Measurements from ENCODE around the gene WRAP73. TPM values are rescaled to one million over a fixed set of nuclear protein-coding genes. Genes with fewer than 3 reads are reported as not detected.
A peak's percentile ranks its signal among the peaks of the same experiment; 100 is the strongest.

Gene WRAP73
- total and polyA plus RNA-seq, 9 of the 15 experiments (the other 6 are each of a cell fraction or from before 2014, with no cell fraction given), result 4.3 to 51.8 (median 30.1) TPM

DNA sequence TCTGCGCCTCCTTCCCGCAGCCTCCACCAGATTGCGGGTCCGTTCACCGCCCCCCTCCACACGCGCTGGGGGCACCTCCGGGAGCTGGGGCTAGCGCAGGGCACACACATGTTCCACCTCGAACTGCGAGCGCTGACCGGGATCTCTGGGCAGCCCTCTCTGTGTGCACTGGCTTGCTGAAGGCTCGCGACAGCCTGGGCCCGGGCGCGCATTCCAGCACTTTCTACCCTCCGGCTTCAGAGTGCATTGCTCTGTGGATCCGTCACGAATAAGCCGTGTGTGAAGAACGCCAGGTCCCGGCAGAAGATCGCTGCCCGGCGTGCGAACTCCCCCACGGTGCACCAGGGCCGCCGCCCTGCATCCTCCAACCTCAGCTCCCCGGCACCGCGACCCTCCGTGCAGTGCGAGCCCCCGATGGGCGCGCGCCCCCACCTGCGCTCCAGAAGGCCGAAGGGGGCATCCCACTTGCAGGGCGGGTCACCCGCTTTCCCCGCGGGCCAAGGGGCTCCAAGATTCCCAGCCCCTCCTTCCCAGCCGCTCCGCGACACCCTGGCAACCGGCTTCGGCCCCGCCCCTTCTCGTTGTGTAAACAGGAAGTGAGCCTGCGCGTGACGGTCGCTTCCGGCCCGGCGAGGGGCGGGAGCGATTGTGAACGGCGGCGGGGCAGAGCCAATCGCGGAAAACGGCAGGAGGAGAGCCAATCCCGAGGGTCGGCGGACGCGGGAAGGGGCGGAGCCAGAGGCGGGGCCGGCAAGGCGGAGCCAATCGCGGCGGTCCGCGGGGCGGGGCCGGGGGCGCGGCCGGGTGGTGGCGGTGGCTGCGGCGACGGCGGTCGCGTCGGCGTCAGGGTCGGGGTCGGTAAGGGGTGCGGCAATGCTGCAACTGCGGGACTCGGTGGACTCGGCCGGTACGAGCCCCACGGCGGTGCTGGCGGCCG, 25.4 kb downstream of the WRAP73 start, which contains the start of gene TPRG1L (continued):
- TF ChIP-seq, protein P1, sequence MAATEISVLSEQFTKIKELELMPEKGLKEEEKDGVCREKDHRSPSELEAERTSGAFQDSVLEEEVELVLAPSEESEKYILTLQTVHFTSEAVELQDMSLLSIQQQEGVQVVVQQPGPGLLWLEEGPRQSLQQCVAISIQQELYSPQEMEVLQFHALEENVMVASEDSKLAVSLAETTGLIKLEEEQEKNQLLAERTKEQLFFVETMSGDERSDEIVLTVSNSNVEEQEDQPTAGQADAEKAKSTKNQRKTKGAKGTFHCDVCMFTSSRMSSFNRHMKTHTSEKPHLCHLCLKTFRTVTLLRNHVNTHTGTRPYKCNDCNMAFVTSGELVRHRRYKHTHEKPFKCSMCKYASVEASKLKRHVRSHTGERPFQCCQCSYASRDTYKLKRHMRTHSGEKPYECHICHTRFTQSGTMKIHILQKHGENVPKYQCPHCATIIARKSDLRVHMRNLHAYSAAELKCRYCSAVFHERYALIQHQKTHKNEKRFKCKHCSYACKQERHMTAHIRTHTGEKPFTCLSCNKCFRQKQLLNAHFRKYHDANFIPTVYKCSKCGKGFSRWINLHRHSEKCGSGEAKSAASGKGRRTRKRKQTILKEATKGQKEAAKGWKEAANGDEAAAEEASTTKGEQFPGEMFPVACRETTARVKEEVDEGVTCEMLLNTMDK (IDR thresholded peaks at IDR 0.05; ENCODE audit: borderline replicate concordance, insufficient read depth, low read depth, low read length, poor library complexity, severe bottlenecking), result no peak
- TF ChIP-seq, protein P2, sequence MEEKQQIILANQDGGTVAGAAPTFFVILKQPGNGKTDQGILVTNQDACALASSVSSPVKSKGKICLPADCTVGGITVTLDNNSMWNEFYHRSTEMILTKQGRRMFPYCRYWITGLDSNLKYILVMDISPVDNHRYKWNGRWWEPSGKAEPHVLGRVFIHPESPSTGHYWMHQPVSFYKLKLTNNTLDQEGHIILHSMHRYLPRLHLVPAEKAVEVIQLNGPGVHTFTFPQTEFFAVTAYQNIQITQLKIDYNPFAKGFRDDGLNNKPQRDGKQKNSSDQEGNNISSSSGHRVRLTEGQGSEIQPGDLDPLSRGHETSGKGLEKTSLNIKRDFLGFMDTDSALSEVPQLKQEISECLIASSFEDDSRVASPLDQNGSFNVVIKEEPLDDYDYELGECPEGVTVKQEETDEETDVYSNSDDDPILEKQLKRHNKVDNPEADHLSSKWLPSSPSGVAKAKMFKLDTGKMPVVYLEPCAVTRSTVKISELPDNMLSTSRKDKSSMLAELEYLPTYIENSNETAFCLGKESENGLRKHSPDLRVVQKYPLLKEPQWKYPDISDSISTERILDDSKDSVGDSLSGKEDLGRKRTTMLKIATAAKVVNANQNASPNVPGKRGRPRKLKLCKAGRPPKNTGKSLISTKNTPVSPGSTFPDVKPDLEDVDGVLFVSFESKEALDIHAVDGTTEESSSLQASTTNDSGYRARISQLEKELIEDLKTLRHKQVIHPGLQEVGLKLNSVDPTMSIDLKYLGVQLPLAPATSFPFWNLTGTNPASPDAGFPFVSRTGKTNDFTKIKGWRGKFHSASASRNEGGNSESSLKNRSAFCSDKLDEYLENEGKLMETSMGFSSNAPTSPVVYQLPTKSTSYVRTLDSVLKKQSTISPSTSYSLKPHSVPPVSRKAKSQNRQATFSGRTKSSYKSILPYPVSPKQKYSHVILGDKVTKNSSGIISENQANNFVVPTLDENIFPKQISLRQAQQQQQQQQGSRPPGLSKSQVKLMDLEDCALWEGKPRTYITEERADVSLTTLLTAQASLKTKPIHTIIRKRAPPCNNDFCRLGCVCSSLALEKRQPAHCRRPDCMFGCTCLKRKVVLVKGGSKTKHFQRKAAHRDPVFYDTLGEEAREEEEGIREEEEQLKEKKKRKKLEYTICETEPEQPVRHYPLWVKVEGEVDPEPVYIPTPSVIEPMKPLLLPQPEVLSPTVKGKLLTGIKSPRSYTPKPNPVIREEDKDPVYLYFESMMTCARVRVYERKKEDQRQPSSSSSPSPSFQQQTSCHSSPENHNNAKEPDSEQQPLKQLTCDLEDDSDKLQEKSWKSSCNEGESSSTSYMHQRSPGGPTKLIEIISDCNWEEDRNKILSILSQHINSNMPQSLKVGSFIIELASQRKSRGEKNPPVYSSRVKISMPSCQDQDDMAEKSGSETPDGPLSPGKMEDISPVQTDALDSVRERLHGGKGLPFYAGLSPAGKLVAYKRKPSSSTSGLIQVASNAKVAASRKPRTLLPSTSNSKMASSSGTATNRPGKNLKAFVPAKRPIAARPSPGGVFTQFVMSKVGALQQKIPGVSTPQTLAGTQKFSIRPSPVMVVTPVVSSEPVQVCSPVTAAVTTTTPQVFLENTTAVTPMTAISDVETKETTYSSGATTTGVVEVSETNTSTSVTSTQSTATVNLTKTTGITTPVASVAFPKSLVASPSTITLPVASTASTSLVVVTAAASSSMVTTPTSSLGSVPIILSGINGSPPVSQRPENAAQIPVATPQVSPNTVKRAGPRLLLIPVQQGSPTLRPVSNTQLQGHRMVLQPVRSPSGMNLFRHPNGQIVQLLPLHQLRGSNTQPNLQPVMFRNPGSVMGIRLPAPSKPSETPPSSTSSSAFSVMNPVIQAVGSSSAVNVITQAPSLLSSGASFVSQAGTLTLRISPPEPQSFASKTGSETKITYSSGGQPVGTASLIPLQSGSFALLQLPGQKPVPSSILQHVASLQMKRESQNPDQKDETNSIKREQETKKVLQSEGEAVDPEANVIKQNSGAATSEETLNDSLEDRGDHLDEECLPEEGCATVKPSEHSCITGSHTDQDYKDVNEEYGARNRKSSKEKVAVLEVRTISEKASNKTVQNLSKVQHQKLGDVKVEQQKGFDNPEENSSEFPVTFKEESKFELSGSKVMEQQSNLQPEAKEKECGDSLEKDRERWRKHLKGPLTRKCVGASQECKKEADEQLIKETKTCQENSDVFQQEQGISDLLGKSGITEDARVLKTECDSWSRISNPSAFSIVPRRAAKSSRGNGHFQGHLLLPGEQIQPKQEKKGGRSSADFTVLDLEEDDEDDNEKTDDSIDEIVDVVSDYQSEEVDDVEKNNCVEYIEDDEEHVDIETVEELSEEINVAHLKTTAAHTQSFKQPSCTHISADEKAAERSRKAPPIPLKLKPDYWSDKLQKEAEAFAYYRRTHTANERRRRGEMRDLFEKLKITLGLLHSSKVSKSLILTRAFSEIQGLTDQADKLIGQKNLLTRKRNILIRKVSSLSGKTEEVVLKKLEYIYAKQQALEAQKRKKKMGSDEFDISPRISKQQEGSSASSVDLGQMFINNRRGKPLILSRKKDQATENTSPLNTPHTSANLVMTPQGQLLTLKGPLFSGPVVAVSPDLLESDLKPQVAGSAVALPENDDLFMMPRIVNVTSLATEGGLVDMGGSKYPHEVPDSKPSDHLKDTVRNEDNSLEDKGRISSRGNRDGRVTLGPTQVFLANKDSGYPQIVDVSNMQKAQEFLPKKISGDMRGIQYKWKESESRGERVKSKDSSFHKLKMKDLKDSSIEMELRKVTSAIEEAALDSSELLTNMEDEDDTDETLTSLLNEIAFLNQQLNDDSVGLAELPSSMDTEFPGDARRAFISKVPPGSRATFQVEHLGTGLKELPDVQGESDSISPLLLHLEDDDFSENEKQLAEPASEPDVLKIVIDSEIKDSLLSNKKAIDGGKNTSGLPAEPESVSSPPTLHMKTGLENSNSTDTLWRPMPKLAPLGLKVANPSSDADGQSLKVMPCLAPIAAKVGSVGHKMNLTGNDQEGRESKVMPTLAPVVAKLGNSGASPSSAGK (IDR thresholded peaks at IDR 0.05), result no peak
- TF ChIP-seq, protein P3, sequence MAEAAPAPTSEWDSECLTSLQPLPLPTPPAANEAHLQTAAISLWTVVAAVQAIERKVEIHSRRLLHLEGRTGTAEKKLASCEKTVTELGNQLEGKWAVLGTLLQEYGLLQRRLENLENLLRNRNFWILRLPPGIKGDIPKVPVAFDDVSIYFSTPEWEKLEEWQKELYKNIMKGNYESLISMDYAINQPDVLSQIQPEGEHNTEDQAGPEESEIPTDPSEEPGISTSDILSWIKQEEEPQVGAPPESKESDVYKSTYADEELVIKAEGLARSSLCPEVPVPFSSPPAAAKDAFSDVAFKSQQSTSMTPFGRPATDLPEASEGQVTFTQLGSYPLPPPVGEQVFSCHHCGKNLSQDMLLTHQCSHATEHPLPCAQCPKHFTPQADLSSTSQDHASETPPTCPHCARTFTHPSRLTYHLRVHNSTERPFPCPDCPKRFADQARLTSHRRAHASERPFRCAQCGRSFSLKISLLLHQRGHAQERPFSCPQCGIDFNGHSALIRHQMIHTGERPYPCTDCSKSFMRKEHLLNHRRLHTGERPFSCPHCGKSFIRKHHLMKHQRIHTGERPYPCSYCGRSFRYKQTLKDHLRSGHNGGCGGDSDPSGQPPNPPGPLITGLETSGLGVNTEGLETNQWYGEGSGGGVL (CRISPR knock-in tag; IDR thresholded peaks at IDR 0.05), result no peak
- TF ChIP-seq L3MBTL2 (IDR thresholded peaks at IDR 0.05) (peak; percentile 34; the same call in 1 of the 2 replicates), NFATC3 (IDR thresholded peaks at IDR 0.05) (no peak), ZBTB1 (CRISPR knock-in tag; IDR thresholded peaks at IDR 0.05; ENCODE audit: borderline replicate concordance, low read depth) (peak; percentile 76), NCOA4 (IDR thresholded peaks at IDR 0.05; ENCODE audit: partially characterized antibody) (no peak), ZFX (CRISPR knock-in tag; IDR thresholded peaks at IDR 0.05) (peak; percentile 46; the same call in 1 of the 2 replicates), SAP30 (IDR thresholded peaks at IDR 0.05; ENCODE audit: borderline replicate concordance, insufficient read depth, low read depth, low read length, poor library complexity, severe bottlenecking) (peak; percentile 89)
